Prostate gland (tissue), 2 donors: Measurements from ENCODE around the gene GRAMD1C.

Source experiments
- CTCF ChIP-seq, 4 experiments: fragments of 200-600 bp in 2 of 4; fragments of 450-650 bp in 2 of 4; sonication (generic) in 2 of 4; IDR thresholded peaks; 1 replicate in 3 of 4; 2 replicates in 1 of 4; pipeline ENCODE4 v1.5.1; 2016 to 2019; ENCODE audit warnings: antibody characterized with exemption in 4 of 4, mild to moderate bottlenecking in 2 of 4, moderate library complexity in 2 of 4
- POLR2A ChIP-seq: fragments of 450-650 bp; IDR thresholded peaks from one replicate; pipeline ENCODE4 v1.6.1; 2016; ENCODE audit warnings: antibody characterized with exemption, mild to moderate bottlenecking

- TF ChIP-seq CTCF (IDR thresholded peaks at IDR 0.05) = no peak
- TF ChIP-seq POLR2A = no peak
Observed at GRCh38 chr3:113894927-113895326, 56.3 kb downstream of the GRAMD1C start.
